ENCODE results near the gene GABRB1. TPM values are rescaled to one million over a fixed set of nuclear protein-coding genes. Genes with fewer than 3 reads are reported as not detected.

GABRB1 gene
- total and polyA plus RNA-seq, 2 experiments from 2014 or later = 0.26 to 0.97 TPM

GRCh38 chr4:47287735-47288134, 256.4 kb downstream of the GABRB1 start (continued):
- TF ChIP-seq REST (IDR thresholded peaks at IDR 0.05; ENCODE audit: unreplicated experiment) = no peak
- TF ChIP-seq JUNB (IDR thresholded peaks at IDR 0.05; ENCODE audit: unreplicated experiment) = no peak
- no peak for TF ChIP-seq NANOG (IDR thresholded peaks at IDR 0.05; ENCODE audit: borderline replicate concordance)
- TF ChIP-seq POLR2AphosphoS5 (IDR thresholded peaks at IDR 0.05; ENCODE audit: low read depth) = no peak
- TF ChIP-seq EZH2phosphoT487 (IDR thresholded peaks at IDR 0.05; ENCODE audit: unreplicated experiment) = no peak
- TF ChIP-seq EZH2 (IDR thresholded peaks at IDR 0.05; ENCODE audit: low read depth, unreplicated experiment) = no peak
- TF ChIP-seq ETS1 (IDR thresholded peaks at IDR 0.05) = no peak
- no peak for TF ChIP-seq CTCF (conservative IDR thresholded peaks at IDR 0.05; ENCODE audit: low read depth in 2 of 2)
- no peak for TF ChIP-seq ZNF114 (CRISPR knock-in tag; IDR thresholded peaks at IDR 0.05)
- no peak for TF ChIP-seq ZNF331 (CRISPR knock-in tag; IDR thresholded peaks at IDR 0.05; ENCODE audit: low read depth)

GRCh38 chr4:47289805-47290204, 258.4 kb downstream of the GABRB1 start:
- H3K36me3 Mint-ChIP-seq (ENCODE audit: low read depth) = peaks cover 33% of the 10 kb centered on the region; the same call in 2 of the 3 replicates
- Histone ChIP-seq H3K4me2 (no peak overlapping the region), H3F3A (replicated peaks; ENCODE audit: low read depth) (no peaks in the 10 kb centered on the region), H3K27me3 (ENCODE audit: insufficient read depth) (no peaks in the 10 kb centered on the region), H3K4me1 (ENCODE audit: insufficient read depth) (no peaks in the 10 kb centered on the region), H4K20me1 (replicated peaks; ENCODE audit: insufficient read depth) (no peaks in the 10 kb centered on the region), H3K9me2 (ENCODE audit: insufficient read depth) (peaks cover 18% of the 10 kb centered on the region; the same call in 1 of the 2 replicates), H2AFZ (no peak overlapping the region), H3K27ac (ENCODE audit: low read depth) (no peak overlapping the region), H3K4me3 (no peak overlapping the region), H3K36me3 (ENCODE audit: insufficient read depth) (0 out of 2 replicates have a peak, but pooled peaks cover 4% of the 10 kb centered on the region), H3K79me2 (replicated peaks; ENCODE audit: insufficient read depth) (no peaks in the 10 kb centered on the region)
- H3K4me1 Mint-ChIP-seq = peaks cover 7% of the 10 kb centered on the region
- DNase-seq (ENCODE audit: low spot score) (no peak), ATAC-seq (no peak)
- H3K27me3 Mint-ChIP-seq (ENCODE audit: insufficient read depth, low read depth, poor library complexity) = no peaks in the 10 kb centered on the region
- peaks cover 35% of the 10 kb centered on the region for H3K9me3 Mint-ChIP-seq
- H3K27ac Mint-ChIP-seq = no peak overlapping the region
- no peak overlapping the region for H3K4me3 Mint-ChIP-seq
- TF ChIP-seq POLR2AphosphoS5 (IDR thresholded peaks at IDR 0.05; ENCODE audit: low read depth) = no peak
- TF ChIP-seq EZH2phosphoT487 (IDR thresholded peaks at IDR 0.05; ENCODE audit: unreplicated experiment) = no peak
- no peak for TF ChIP-seq STAT1 (IDR thresholded peaks at IDR 0.05; ENCODE audit: unreplicated experiment)
- TF ChIP-seq ZNF114 (CRISPR knock-in tag; IDR thresholded peaks at IDR 0.05) = no peak
- no peak for TF ChIP-seq ZNF462 (CRISPR knock-in tag; IDR thresholded peaks at IDR 0.05)

All from GM23338 (cell line).